ENCODE data around the gene APBB1IP. TPM values are rescaled to one million over a fixed set of nuclear protein-coding genes. Genes with fewer than 3 reads are reported as not detected.
"Not testable (repeated sequence)": the region's sequence is repeated elsewhere in the genome, so short reads cannot be mapped to it uniquely, and the experiment has no call there.

Gene APBB1IP
- total RNA-seq, 1 donor from 2014 or later, result 0.48 TPM

GRCh38 chr10:26571655-26572054 is 133.5 kb downstream of the APBB1IP start:
- Mint-ChIP-seq H3K4me1 (ENCODE audit: unreplicated experiment) (no peaks in the 10 kb centered on the region), H3K27ac (no peak overlapping the region), H3K27me3 (peaks cover 46% of the 10 kb centered on the region), H3K36me3 (no peaks in the 10 kb centered on the region), H3K9me3 (peaks cover 5% of the 10 kb centered on the region), H3K4me3 (no peak overlapping the region)
- no peak for TF ChIP-seq CTCF (conservative IDR thresholded peaks at IDR 0.05)
- no peak for DNase-seq (ENCODE audit: extremely low spot score, unreplicated experiment)

GRCh38 chr10:26573674-26574073 is 135.5 kb downstream of the APBB1IP start:
- no peak for DNase-seq (ENCODE audit: extremely low spot score, unreplicated experiment)
- TF ChIP-seq CTCF (conservative IDR thresholded peaks at IDR 0.05), result peak; percentile 49
- Mint-ChIP-seq H3K27me3 (peaks cover 31% of the 10 kb centered on the region), H3K36me3 (no peaks in the 10 kb centered on the region), H3K4me3 (no peak overlapping the region), H3K4me1 (ENCODE audit: unreplicated experiment) (no peaks in the 10 kb centered on the region), H3K27ac (no peak overlapping the region), H3K9me3 (peaks cover 5% of the 10 kb centered on the region)

- Mint-ChIP-seq H3K27me3 (peaks cover 25% of the 10 kb centered on the region), H3K36me3 (no peaks in the 10 kb centered on the region), H3K27ac (no peak overlapping the region), H3K4me3 (no peak overlapping the region), H3K9me3 (peaks cover 5% of the 10 kb centered on the region), H3K4me1 (ENCODE audit: unreplicated experiment) (no peaks in the 10 kb centered on the region)
- TF ChIP-seq CTCF (conservative IDR thresholded peaks at IDR 0.05), result no peak
- no peak for DNase-seq (ENCODE audit: extremely low spot score, unreplicated experiment)
Measured at GRCh38 chr10:26574783-26575182, 136.6 kb downstream of the APBB1IP start.

GRCh38 chr10:26578371-26578770 is 140.2 kb downstream of the APBB1IP start:
- H3K4me3 Mint-ChIP-seq; DNase-seq (ENCODE audit: extremely low spot score, unreplicated experiment); H3K36me3 Mint-ChIP-seq; H3K27ac Mint-ChIP-seq; H3K9me3 Mint-ChIP-seq; H3K27me3 Mint-ChIP-seq; H3K4me1 Mint-ChIP-seq (ENCODE audit: unreplicated experiment): not testable (repeated sequence)

GRCh38 chr10:26579256-26580063 is 141.3 kb downstream of the APBB1IP start:
- H3K27me3 Mint-ChIP-seq, result no peaks in the 10 kb centered on the region

More at GRCh38 chr10:26579256-26580063, 141.3 kb downstream of the APBB1IP start:
- DNase-seq (ENCODE audit: extremely low spot score, unreplicated experiment), result no peak
- TF ChIP-seq CTCF (conservative IDR thresholded peaks at IDR 0.05), result no peak
- Mint-ChIP-seq H3K36me3 (no peaks in the 10 kb centered on the region), H3K27ac (no peak overlapping the region), H3K4me1 (ENCODE audit: unreplicated experiment) (no peaks in the 10 kb centered on the region), H3K4me3 (no peak overlapping the region), H3K9me3 (peaks cover 5% of the 10 kb centered on the region)
